GF-D8 (cell line): ENCODE data around the gene VAPA.

ENCODE experiments used
- DNase-seq: peaks from one replicate; lab custom pipeline; 2025; lab: John Stamatoyannopoulos, UW

VAPA gene

GRCh38 chr18:9941103-9941502 is 27.3 kb downstream of the VAPA start:
- no peak for DNase-seq

- DNase-seq, result no peak
Observed at GRCh38 chr18:9941660-9942059, 27.8 kb downstream of the VAPA start.

DNA sequence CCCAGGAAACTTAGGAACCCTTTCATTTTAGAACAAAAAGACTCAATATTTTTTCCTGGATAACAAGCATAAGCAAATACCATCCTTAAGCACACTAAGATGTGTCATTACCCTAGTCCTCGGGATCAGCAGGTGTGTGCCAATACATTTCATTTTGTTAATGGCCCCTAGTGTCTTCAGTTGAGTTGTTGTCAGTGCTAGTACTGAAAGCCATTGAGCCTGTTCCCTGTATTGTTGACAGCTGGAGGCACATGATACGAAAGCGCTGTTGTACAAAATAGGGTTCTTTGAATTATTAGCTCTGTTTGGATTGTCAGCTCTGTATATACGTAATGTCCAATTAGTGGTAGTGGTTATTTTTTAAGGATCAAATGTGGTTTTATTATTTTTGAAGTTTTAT is 29.5 kb downstream of the VAPA start:
- DNase-seq, result no peak

- DNase-seq, result no peak
Observed at GRCh38 chr18:9944805-9945204, 31.0 kb downstream of the VAPA start.

GRCh38 chr18:9946831-9947230 is 33.0 kb downstream of the VAPA start:
- no peak for DNase-seq

DNA sequence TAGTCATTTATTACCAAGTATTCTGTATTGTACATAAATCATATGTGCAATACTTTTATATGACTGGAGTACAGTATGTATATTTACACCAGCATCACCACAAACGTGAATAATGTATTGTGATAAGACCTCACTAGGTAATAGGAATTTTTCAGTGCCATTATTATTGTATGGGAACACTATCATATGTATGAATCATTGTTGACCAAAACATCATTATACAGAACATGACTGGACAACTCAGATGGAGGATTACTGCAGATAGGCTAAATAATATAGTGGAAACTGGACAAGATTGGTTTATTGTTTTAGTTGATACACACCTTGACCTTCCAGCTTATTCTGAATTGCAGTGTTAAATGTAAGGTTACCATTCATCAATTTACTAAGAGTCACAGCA is 33.4 kb downstream of the VAPA start:
- no peak for DNase-seq

DNA sequence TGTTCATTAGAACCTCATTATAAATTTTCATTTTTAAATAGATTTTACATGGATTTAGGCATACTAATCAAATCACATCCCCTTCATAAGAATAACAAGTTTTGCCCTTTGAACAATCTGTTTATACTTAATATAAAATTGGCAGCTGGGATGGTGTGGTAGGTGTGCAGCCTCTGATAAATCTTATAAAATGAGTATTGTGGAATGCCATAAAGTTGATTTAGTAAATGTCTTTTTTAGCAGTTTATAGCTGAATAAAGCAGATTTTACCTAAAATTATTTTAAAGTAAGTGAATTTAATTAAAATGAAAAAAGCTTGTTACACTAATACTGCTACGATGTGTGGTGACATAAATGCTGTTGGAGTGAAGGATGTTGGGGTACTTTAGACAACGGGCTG is 35.5 kb downstream of the VAPA start:
- DNase-seq, result no peak

DNA sequence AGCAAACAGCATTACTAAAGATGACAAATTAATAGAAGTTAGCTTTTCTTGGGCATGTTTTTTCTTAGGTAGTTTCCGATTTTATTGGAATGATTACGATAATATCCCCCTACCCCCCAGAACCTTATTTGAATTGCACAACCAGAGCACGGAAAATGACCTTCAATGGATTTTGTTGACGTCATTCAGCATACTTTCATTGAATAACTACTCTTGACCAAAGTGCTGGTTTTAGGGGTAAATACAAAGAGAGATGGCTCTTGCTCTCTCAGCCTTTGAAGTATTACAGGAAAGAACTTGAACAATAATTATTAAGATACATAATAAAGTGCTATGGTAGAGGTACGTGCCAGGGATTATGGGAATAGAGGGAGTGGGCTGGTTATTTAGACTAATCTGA is 36.0 kb downstream of the VAPA start:
- no peak for DNase-seq

DNA sequence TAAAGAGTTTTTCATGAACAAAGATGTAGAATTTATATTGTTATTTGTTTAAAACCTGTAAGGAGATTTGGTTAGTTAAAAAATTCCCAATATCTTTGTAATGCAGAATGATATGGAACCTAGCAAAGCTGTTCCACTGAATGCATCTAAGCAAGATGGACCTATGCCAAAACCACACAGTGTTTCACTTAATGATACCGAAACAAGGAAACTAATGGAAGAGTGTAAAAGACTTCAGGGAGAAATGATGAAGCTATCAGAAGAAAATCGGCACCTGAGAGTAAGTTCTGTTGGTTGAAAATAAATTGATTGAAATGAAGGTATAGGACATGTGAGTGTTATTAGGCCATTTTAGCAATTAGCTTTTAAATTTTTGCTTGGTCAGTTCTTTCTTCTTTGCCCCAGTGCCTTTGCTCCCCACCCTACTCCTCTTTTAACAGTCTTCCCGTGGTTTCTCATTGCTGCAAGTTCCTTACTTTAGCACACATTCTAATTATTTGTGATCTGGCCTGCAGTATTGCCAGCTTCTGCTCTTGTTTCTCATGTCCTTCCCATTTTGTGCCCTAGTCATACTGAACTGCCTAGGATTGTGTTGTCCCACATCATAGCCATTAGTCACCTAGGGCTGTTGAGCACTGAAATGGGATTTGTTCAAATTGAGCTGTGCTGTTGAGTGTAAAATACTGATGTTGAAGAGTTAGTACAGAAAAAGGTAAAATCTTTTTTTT is 36.6 kb downstream of the VAPA start:
- DNase-seq, result no peak

- DNase-seq, result peak; percentile 24
Observed at GRCh38 chr18:9951022-9951859, 37.4 kb downstream of the VAPA start.

DNA sequence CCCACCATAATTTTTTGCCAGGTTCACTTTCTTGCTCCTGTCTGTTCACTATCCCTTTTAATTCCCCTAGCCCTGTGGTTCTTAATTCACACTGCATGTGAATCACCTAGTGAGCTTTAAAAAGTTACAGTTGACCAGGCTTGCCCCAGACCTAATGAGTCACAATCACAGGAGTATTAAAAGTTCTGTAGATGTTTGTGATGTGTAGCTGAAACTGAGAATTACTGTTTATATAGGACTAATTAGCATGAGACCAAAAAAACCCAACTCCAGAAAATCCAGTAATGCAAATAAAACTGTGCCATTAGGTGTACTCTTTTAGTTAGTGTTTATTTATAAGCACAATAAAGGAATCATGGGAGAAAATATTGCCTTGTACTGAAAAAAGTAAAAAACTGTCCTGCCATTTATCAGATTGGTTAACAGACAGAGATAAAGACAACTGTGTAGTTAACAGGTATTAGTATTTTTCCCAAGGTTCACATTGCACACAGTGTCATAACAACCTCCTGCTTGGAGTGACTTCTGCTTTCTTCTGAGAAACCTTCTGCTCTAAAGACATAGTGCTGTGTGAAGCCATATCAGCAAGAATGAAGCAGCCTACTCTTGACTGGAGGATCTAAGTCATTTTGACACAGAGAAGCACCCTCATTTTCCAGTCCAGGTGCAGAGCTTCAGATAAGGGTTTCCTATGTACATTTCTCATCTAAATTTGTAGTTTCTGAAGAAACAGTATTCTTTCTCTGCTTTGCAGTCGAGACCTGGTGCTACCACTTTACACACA is 39.0 kb downstream of the VAPA start:
- DNase-seq, result peak; percentile 35

DNA sequence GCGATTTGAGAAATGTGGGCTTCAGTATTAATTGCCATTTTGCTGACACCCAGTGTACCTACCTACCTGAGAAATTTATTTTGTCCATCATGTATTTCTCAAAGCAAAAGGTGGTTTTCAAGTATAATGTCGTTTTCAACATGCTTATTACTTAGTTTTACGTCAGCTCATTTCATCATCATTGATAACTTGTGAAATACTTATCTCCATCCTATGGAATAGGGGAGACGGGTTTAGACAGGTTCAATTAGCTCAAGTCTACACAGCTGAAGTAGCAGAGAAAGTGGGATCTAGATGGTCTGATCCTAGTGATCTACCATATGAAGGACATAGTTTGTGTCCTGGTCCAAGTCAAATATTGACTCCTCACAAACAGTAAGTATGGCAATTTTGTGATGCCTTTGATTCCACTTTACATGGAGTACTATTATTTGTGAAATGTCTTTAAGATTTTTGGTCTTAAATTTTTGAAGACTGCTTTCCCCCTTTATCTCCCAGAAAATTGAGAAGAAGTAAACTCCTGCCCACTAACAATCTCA is 45.1 kb downstream of the VAPA start:
- no peak for DNase-seq

GRCh38 chr18:9959564-9959963 is 45.7 kb downstream of the VAPA start:
- DNase-seq, result no peak

GRCh38 chr18:9960258-9960904 is 46.6 kb downstream of the VAPA start:
- no peak for DNase-seq

- peak; percentile 13 for DNase-seq
Observed at GRCh38 chr18:9961041-9961440, 47.2 kb downstream of the VAPA start.

DNA sequence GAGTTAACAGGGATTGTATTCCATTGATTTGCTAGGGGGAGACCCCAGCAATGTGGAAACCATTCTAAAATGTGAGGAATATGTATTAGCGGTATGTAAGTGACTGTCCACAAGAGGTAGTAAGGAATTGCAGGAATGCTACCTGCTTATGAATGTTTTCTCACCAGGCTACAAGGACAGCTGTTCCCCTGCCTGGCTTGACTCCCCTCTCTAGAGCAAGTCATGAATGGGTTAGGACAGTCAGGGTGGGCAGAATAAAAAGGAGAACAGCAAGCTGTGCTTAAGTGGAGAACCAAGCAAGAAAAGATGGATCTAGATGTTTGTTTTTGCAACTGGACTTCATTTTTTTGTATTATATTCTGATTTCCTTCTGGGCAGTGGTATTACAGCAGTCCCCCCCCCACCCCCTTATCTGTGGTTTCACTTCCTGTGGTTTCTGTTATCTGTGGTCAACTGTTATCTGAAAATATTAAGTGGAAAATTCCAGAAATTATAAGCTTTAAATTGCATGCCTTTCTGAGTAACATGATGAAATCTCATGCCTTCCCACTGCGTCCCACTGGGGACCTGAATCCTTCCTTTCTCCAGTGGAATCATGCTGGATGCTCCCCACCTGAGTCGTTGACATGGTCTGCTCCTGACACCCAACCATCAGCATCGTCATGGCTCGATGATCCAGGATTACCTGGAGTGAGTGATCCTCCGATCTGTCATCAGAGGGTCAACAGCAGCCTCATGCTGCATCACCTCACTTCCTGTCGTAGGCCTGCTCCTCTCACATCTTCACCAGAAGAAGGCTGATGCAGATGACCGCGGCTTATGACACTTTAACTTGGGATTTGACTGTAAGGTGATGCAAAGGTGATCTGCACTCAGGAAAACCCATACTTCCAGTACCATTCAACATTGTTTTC is 52.2 kb downstream of the VAPA start:
- DNase-seq, result no peak

DNA sequence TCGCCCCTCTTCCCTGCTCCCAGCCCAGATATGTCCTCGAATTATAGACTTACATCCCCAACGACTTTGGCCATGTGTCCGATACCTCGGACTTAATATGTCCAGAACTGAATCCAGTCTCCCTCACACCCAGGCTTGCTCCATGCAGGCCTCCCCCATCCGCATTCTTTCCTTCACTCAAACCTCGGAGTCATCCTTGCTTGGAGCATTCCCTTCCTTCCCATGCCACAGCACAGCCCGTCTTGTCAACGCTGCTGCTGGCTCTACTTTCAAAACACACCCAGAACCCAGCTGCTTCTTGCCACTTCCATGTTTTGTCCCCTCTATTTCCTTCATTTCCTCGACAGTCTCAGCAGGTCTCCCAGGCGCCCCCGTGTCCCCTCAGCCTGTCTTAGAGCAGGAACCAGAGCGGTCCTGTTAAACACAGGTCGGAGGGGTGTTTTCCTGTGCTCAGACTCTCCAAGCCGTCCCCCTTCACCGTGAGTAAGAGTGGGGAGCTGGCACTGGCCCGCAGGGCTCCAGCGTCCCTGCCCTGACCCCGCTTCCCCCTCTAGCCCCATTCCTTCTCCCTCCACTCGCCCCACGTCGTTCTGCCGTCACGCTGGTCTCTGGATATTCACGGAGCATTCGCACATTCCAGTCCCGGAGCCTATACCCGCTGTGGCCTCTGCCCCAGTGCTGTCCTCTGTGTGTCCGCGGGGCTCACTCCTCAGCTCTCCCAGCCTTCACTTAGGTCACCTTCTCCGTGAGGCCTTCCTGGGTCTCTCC is 54.4 kb downstream of the VAPA start:
- DNase-seq, result no peak

GRCh38 chr18:9969247-9969646 is 55.4 kb downstream of the VAPA start:
- DNase-seq, result no peak

GRCh38 chr18:9971313-9971920 is 57.6 kb downstream of the VAPA start:
- DNase-seq, result peak; percentile 15

DNA sequence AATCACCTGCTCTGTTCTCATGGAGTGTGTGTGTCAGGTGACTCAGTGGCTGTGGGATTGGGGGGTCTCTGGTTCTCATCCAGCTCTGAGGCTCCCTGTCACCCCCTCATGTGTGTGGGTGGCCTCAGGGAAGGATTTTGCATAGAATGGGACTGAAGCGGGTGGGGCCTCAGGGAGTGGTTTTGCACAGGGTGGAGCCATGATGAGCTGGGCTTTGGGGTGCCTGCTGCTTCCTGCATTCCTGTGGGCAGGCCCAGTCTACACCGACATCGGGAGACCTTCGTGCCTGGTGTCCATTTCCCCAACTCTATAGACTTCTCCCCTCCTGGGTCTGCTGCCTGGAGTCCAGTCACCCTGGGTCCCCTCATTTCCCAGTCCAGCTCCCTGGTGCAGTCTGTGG is 59.7 kb downstream of the VAPA start:
- DNase-seq, result no peak
